ENCODE results near the gene LHFPL6. TPM values are rescaled to one million over a fixed set of nuclear protein-coding genes. Genes with fewer than 3 reads are reported as not detected.

LHFPL6 gene
- total and polyA plus RNA-seq, 2 experiments from 2014 or later: 7.8 to 9.5 TPM

GRCh38 chr13:39503048-39503447, 99.9 kb downstream of the LHFPL6 start:
- no peak overlapping the region for H3K4me3 Mint-ChIP-seq
- peaks cover 8% of the 10 kb centered on the region; the same call in 1 of the 2 replicates for H3K9me2 ChIP-seq (ENCODE audit: insufficient read depth)
- no peak overlapping the region for H2AFZ ChIP-seq
- no peaks in the 10 kb centered on the region for H3F3A ChIP-seq (replicated peaks; ENCODE audit: low read depth)
- 0 out of 3 replicates have a peak, but pooled peaks have one; percentile 8 for ATAC-seq
- H3K27me3 Mint-ChIP-seq (ENCODE audit: insufficient read depth, low read depth, poor library complexity): peaks cover 10% of the 10 kb centered on the region
- no peaks in the 10 kb centered on the region for H3K36me3 ChIP-seq (ENCODE audit: insufficient read depth)
- peaks cover 24% of the 10 kb centered on the region for H3K4me1 ChIP-seq (ENCODE audit: insufficient read depth)
- peaks cover 35% of the 10 kb centered on the region for H3K4me1 Mint-ChIP-seq
- H3K79me2 ChIP-seq (replicated peaks; ENCODE audit: insufficient read depth): no peaks in the 10 kb centered on the region
- H3K9me3 Mint-ChIP-seq: peaks cover 4% of the 10 kb centered on the region; the same call in 1 of the 3 replicates
- TF ChIP-seq NANOG (IDR thresholded peaks at IDR 0.05; ENCODE audit: borderline replicate concordance) (no peak), ETS1 (IDR thresholded peaks at IDR 0.05) (no peak), CTCF (conservative IDR thresholded peaks at IDR 0.05; ENCODE audit: low read depth in 2 of 2) (no peak), EZH2phosphoT487 (IDR thresholded peaks at IDR 0.05; ENCODE audit: unreplicated experiment) (no peak), ZNF331 (CRISPR knock-in tag; IDR thresholded peaks at IDR 0.05; ENCODE audit: low read depth) (no peak), JUNB (IDR thresholded peaks at IDR 0.05; ENCODE audit: unreplicated experiment) (no peak), EZH2 (IDR thresholded peaks at IDR 0.05; ENCODE audit: low read depth, unreplicated experiment) (no peak), CREB1 (CRISPR knock-in tag; IDR thresholded peaks at IDR 0.05; ENCODE audit: low read depth) (no peak), POLR2AphosphoS5 (IDR thresholded peaks at IDR 0.05; ENCODE audit: low read depth) (no peak), REST (IDR thresholded peaks at IDR 0.05; ENCODE audit: unreplicated experiment) (no peak), STAT1 (IDR thresholded peaks at IDR 0.05; ENCODE audit: unreplicated experiment) (no peak), ZNF114 (CRISPR knock-in tag; IDR thresholded peaks at IDR 0.05) (no peak), ZNF462 (CRISPR knock-in tag; IDR thresholded peaks at IDR 0.05) (no peak)
- no peak overlapping the region for H3K4me2 ChIP-seq
- H3K27ac Mint-ChIP-seq: no peak overlapping the region
- H3K36me3 Mint-ChIP-seq (ENCODE audit: low read depth): no peaks in the 10 kb centered on the region; the same call in 2 of the 3 replicates
- H4K20me1 ChIP-seq (replicated peaks; ENCODE audit: insufficient read depth): no peaks in the 10 kb centered on the region
- no peak overlapping the region for H3K4me3 ChIP-seq
- H3K27me3 ChIP-seq (ENCODE audit: insufficient read depth): no peaks in the 10 kb centered on the region
- no peak overlapping the region for H3K27ac ChIP-seq (ENCODE audit: low read depth)
- peak; percentile 60 for DNase-seq (ENCODE audit: low spot score)

All from GM23338 (cell line).